Testis (tissue), 2 donors: ENCODE results near the gene CCDC7.

Experiments used
- CTCF ChIP-seq, 3 experiments: fragments of 450-650 bp in 2 of 3; fragments of 200-600 bp in 1 of 3; sonication (generic) in 1 of 3; IDR thresholded peaks; one replicate each; pipeline ENCODE4 v1.5.1; 2016 to 2019; ENCODE audit warnings: antibody characterized with exemption in 3 of 3, mild to moderate bottlenecking in 2 of 3, moderate library complexity in 1 of 3
- POLR2A ChIP-seq: fragments of 450-650 bp; IDR thresholded peaks from one replicate; pipeline ENCODE4 v1.6.1; 2017; ENCODE audit warnings: antibody characterized with exemption, mild to moderate bottlenecking, moderate library complexity

- TF ChIP-seq CTCF (IDR thresholded peaks at IDR 0.05) (no peak), POLR2A (no peak)
Observed at GRCh38 chr10:32923849-32924248, 477.9 kb downstream of the CCDC7 start.
